Measurements from ENCODE around the gene PHF2. TPM values are rescaled to one million over a fixed set of nuclear protein-coding genes. Genes with fewer than 3 reads are reported as not detected.

PHF2 gene
- total and polyA plus RNA-seq, 5 experiments from 2014 or later: 0.84 to 35.5 (median 2.3) TPM

- POLR2A ChIA-PET: no interaction called here
- H3K36me3 Mint-ChIP-seq: peaks cover 0 to 5% (median 0%) of the 10 kb centered on the region in 3 donors
- H3K27ac Mint-ChIP-seq: no peak overlapping the region
- no peak for DNase-seq
- H3K4me1 Mint-ChIP-seq: peaks cover 12 to 31% (median 20%) of the 10 kb centered on the region in 4 donors
- ATAC-seq: no peak
- H3K4me3 Mint-ChIP-seq: no peak overlapping the region
- no peaks in the 10 kb centered on the region for H3K27me3 Mint-ChIP-seq
- H3K9me3 Mint-ChIP-seq: peaks cover 0 to 2% (median 0%) of the 10 kb centered on the region in 9 donors
Measured at GRCh38 chr9:93572221-93572620, 4.2 kb upstream of the PHF2 start.

- POLR2A ChIA-PET: no interaction called here
Measured at GRCh38 chr9:93572636-93573515, 3.5 kb upstream of the PHF2 start.

GRCh38 chr9:93573516-93573828 lies 2.9 kb upstream of the PHF2 start:
- POLR2A ChIA-PET: no interaction called here
- ATAC-seq (no peak), DNase-seq (no peak)
- H3K4me1 Mint-ChIP-seq: peaks cover 13 to 34% (median 24%) of the 10 kb centered on the region in 4 donors
- peak overlapping the region in 5 of 10 donors; percentile 10 to 83 (median 19) for H3K4me3 Mint-ChIP-seq
- peak overlapping the region in 2 of 10 donors; percentile 75 to 82 for H3K27ac Mint-ChIP-seq
- H3K36me3 Mint-ChIP-seq: peaks cover 0 to 5% (median 0%) of the 10 kb centered on the region in 3 donors
- peaks cover 0 to 2% (median 0%) of the 10 kb centered on the region in 9 donors for H3K9me3 Mint-ChIP-seq
- no peaks in the 10 kb centered on the region for H3K27me3 Mint-ChIP-seq

More at GRCh38 chr9:93572636-93573515, 3.5 kb upstream of the PHF2 start:
- peak overlapping the region in 2 of 10 donors; percentile 11 to 53 for H3K27ac Mint-ChIP-seq
- H3K27me3 Mint-ChIP-seq: no peaks in the 10 kb centered on the region
- DNase-seq: no peak
- peaks cover 0 to 2% (median 0%) of the 10 kb centered on the region in 9 donors for H3K9me3 Mint-ChIP-seq
- peak overlapping the region in 5 of 10 donors; percentile 10 to 67 (median 19) for H3K4me3 Mint-ChIP-seq
- ATAC-seq: no peak
- peaks cover 11 to 30% (median 18%) of the 10 kb centered on the region in 4 donors for H3K4me1 Mint-ChIP-seq
- H3K36me3 Mint-ChIP-seq: peaks cover 0 to 5% (median 0%) of the 10 kb centered on the region in 3 donors

GRCh38 chr9:93574091-93574899 lies 2.1 kb upstream of the PHF2 start:
- H3K4me3 Mint-ChIP-seq: peak overlapping the region; percentile 30 to 97 (median 85)
- POLR2A ChIA-PET: interaction anchor here (0.7 to 3.7 kb wide), 3 partner anchors 8 to 455 kb away, joined by 5 to 48 read pairs (median 5); no protein-coding TSS in a partner anchor

GRCh38 chr9:93574900-93575795 lies 1.2 kb upstream of the PHF2 start:
- Mint-ChIP-seq H3K27me3 (no peaks in the 10 kb centered on the region), H3K4me1 (peaks cover 22 to 44% (median 41%) of the 10 kb centered on the region in 4 donors), H3K9me3 (peaks cover 0 to 2% (median 0%) of the 10 kb centered on the region in 9 donors), H3K36me3 (peaks cover 0 to 5% (median 0%) of the 10 kb centered on the region in 3 donors), H3K4me3 (peak overlapping the region; percentile 79 to 97 (median 90)), H3K27ac (peak overlapping the region; percentile 77 to 96 (median 94))
- no peak for ATAC-seq
- POLR2A ChIA-PET: interaction anchor here (0.7 to 3.7 kb wide), 4 partner anchors 9 to 456 kb away, joined by 3 to 48 read pairs (median 5); no protein-coding TSS in a partner anchor
- DNase-seq: no peak

More at GRCh38 chr9:93574091-93574899, 2.1 kb upstream of the PHF2 start:
- H3K27ac Mint-ChIP-seq: peak overlapping the region; percentile 19 to 96 (median 56)
- peaks cover 0 to 5% (median 0%) of the 10 kb centered on the region in 3 donors for H3K36me3 Mint-ChIP-seq
- H3K4me1 Mint-ChIP-seq: peaks cover 15 to 41% (median 33%) of the 10 kb centered on the region in 4 donors
- DNase-seq (no peak), ATAC-seq (no peak)
- H3K9me3 Mint-ChIP-seq: peaks cover 0 to 2% (median 0%) of the 10 kb centered on the region in 9 donors
- no peaks in the 10 kb centered on the region for H3K27me3 Mint-ChIP-seq

GRCh38 chr9:93575796-93576257 lies 557 bp upstream of the PHF2 start:
- Mint-ChIP-seq H3K4me1 (peaks cover 24 to 48% (median 47%) of the 10 kb centered on the region in 4 donors), H3K27me3 (no peaks in the 10 kb centered on the region)
- peak; percentile 57 to 59 for ATAC-seq

GRCh38 chr9:93577078-93577974 lies 942 bp downstream of the PHF2 start:
- ATAC-seq: peak; percentile 19 to 26
- Mint-ChIP-seq H3K9me3 (no peaks in the 10 kb centered on the region), H3K4me3 (peak overlapping the region; percentile 78 to 90 (median 85)), H3K27me3 (no peaks in the 10 kb centered on the region), H3K36me3 (no peaks in the 10 kb centered on the region), H3K27ac (peak overlapping the region; percentile 75 to 94 (median 88)), H3K4me1 (peaks cover 23 to 60% (median 52%) of the 10 kb centered on the region in 4 donors)
- POLR2A ChIA-PET: interaction anchor here (1.8 to 3.7 kb wide), 2 partner anchors 11 to 513 kb away, joined by 5 to 48 read pairs; no protein-coding TSS in a partner anchor
- DNase-seq: peak in 3 of 10 donors; percentile 14 to 38 (median 30)

More at GRCh38 chr9:93575796-93576257, 557 bp upstream of the PHF2 start:
- POLR2A ChIA-PET: interaction anchor here (0.7 to 3.7 kb wide), 2 partner anchors 9 to 437 kb away, joined by 3 to 48 read pairs; no protein-coding TSS in a partner anchor
- peak; percentile 47 to 79 (median 58) for DNase-seq
- Mint-ChIP-seq H3K36me3 (no peaks in the 10 kb centered on the region), H3K9me3 (no peaks in the 10 kb centered on the region), H3K4me3 (peak overlapping the region; percentile 79 to 97 (median 90)), H3K27ac (peak overlapping the region; percentile 77 to 96 (median 94))

- no peak for DNase-seq
- Mint-ChIP-seq H3K27ac (peak overlapping the region; percentile 75 to 94 (median 88)), H3K4me3 (peak overlapping the region; percentile 78 to 90 (median 85)), H3K9me3 (peaks cover 0 to 2% (median 0%) of the 10 kb centered on the region in 9 donors), H3K36me3 (peaks cover 0 to 3% (median 0%) of the 10 kb centered on the region in 3 donors), H3K27me3 (no peaks in the 10 kb centered on the region), H3K4me1 (peaks cover 26 to 67% (median 57%) of the 10 kb centered on the region in 4 donors)
- peak in 1 of 2 donors; percentile 17 for ATAC-seq
- POLR2A ChIA-PET: interaction anchor here (1.5 to 3.7 kb wide), 3 partner anchors 12 to 514 kb away, joined by 5 to 48 read pairs (median 6); no protein-coding TSS in a partner anchor
Measured at GRCh38 chr9:93577975-93578682, 1.7 kb downstream of the PHF2 start.

- Mint-ChIP-seq H3K27ac (peak overlapping the region; percentile 9 to 94 (median 85)), H3K9me3 (peaks cover 0 to 4% (median 0%) of the 10 kb centered on the region in 9 donors), H3K4me1 (peaks cover 26 to 65% (median 56%) of the 10 kb centered on the region in 4 donors), H3K36me3 (peaks cover 0 to 7% (median 0%) of the 10 kb centered on the region in 3 donors), H3K4me3 (peak overlapping the region in 9 of 10 donors; percentile 68 to 90 (median 85)), H3K27me3 (no peaks in the 10 kb centered on the region)
- DNase-seq (no peak), ATAC-seq (no peak)
- POLR2A ChIA-PET: interaction anchor here (1.5 kb wide), 1 partner anchor 12 kb away, joined by 6 read pairs; no protein-coding TSS in a partner anchor
Measured at GRCh38 chr9:93578844-93579243, 2.5 kb downstream of the PHF2 start.

Measured in naive thymus-derived CD8-positive, alpha-beta T cell (primary cell).